Astrocyte of the cerebellum (primary cell): ENCODE results near the gene KLC1.

Experiments used
- DNase-seq: peaks from one replicate; pipeline ENCODE4 v3.0.0-alpha.2; 2011; ENCODE audit warnings: low read depth
- H3K4me3 ChIP-seq: 2 replicates; pipeline ENCODE4 v1.5.1; 2011; ENCODE audit warnings: mild to moderate bottlenecking, low read depth, low read length, moderate library complexity
- CTCF ChIP-seq: IDR thresholded peaks from 2 replicates; pipeline ENCODE4 v1.5.1; 2012; ENCODE audit warnings: low read length, low read depth, moderate library complexity, mild to moderate bottlenecking; ENCODE audit errors: missing control alignments
- in situ Hi-C: cut with HindIII; loops from 2 replicates; pipeline ENCODE4 v1.10.0; 2017; ENCODE audit warnings: low sequenced_read_pairs

Gene KLC1

DNA sequence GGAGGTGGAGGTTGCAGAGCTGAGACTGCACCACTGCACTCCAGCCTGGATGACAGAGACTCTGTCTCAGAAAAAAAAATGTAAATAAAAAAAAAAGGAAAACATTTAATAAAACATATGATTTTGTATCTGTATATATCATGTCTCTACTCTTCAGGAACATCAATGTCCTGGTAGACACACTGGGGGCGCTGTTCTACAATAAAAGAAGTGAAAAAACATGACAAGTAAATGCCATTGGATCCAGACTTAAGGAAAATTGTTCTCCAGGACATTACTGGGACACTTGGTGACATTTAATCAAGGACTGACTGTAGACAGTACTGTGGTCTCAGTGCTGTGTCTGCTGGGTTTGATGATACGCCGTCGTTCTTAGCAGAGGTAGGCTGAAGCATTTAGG, 15.5 kb upstream of the KLC1 start:
- no peak overlapping the region for H3K4me3 ChIP-seq
- in situ Hi-C loops: no loop called here
- TF ChIP-seq CTCF: peak; percentile 18
- no peak for DNase-seq

GRCh38 chr14:103616635-103617300, 12.2 kb upstream of the KLC1 start:
- TF ChIP-seq CTCF: no peak

DNA sequence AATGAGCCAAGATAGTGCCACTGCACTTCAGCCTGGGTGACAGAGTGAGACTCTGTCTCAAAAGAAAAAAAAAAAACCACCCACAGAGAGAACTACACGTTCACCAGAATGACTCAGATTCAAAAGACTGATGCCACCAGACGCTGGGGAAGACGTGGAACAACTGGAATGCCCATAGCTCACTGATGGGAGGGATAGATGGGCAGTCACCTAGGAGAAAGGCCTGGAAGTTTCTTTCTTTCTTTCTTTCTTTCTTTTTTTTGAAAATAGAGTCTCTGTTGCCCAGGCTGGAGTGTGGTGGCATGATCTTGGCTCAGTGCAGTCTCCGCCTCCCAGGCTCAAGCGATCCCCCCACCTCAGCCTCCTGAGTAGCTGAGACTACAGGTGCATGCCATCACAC, 10.0 kb upstream of the KLC1 start:
- TF ChIP-seq CTCF: no peak
- DNase-seq: no peak
- in situ Hi-C loops: no loop called here
- H3K4me3 ChIP-seq: no peak overlapping the region

More at GRCh38 chr14:103616635-103617300, 12.2 kb upstream of the KLC1 start:
- no peak for DNase-seq
- H3K4me3 ChIP-seq: no peak overlapping the region
- in situ Hi-C loops: no loop called here

DNA sequence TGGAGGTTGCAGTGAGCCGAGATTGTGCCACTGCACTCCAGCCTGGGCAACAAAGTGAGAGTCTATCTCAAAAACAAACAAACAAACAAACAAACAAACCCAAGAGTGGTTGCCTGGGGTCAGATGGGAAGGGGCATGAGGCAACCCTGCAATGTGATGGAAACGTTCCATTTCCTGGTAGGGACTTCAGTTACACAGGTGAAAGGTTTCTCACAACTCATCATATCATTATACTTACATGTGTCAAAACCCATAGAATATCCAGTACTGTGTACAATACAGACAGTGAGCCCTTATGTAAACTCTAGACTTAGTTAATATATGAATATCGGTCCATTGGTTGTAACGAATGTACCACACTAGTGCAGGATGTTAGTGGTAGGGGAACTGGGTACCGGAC, 7.2 kb upstream of the KLC1 start:
- no peak for TF ChIP-seq CTCF
- H3K4me3 ChIP-seq: no peak overlapping the region
- in situ Hi-C loops: no loop called here
- DNase-seq: no peak

DNA sequence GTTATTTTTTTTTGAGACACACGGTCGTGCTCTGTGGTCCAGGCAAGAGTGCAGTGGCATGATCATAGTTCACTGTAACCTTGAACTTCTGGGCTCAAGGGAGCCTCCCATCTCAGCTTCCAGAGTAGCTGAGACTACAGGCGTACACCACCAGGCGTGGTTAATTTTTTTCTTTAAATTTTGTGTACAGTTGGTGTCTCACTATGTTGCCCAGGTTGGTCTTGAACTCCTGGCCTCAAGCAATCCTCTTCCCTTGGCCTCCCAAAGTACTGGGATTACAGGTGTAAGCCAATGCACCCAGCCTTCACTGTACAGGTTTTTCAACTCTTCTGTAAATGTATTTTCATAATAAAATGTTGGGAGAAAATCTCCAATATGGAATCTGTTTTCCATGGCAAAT, 5.7 kb upstream of the KLC1 start:
- no peak for TF ChIP-seq CTCF
- no peak for DNase-seq
- in situ Hi-C loops: no loop called here
- no peak overlapping the region for H3K4me3 ChIP-seq

DNA sequence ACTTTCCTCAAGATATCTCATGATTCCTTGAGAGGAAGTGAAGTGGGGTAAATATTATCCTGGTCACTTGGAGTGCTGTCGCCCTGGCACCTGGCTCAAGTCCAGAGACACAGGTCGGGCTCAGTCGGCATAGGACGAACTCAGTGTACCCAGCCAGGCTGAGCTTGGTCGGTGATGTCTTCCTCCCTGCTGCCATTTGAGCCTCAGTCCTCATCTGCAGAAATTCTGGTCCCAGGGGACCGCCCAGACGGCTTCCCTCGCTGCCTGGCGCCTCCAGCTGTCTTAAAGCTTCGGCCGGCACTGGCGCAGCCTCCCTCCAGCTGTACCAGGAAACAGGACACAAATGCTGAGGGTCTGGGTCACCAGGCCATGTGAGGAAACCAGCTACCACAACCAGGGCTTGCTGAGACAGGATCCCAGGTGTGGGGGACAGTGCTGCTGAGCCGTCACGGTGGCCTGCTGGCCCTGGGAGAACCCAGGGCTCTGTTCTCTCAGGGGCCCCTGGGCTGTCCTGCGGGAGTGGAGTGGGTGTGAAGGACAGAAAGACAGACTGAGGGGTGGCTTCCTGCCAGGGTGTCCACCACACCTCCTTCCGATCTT, 5.0 kb upstream of the KLC1 start:
- no peak for DNase-seq
- H3K4me3 ChIP-seq: no peak overlapping the region
- TF ChIP-seq CTCF: no peak
- in situ Hi-C loops: no loop called here
